ENCODE measurements around the gene PHACTR1. TPM values are rescaled to one million over a fixed set of nuclear protein-coding genes. Genes with fewer than 3 reads are reported as not detected.

The PHACTR1 gene
- total RNA-seq, 1 experiment from 2014 or later = 5.2 TPM

DNA sequence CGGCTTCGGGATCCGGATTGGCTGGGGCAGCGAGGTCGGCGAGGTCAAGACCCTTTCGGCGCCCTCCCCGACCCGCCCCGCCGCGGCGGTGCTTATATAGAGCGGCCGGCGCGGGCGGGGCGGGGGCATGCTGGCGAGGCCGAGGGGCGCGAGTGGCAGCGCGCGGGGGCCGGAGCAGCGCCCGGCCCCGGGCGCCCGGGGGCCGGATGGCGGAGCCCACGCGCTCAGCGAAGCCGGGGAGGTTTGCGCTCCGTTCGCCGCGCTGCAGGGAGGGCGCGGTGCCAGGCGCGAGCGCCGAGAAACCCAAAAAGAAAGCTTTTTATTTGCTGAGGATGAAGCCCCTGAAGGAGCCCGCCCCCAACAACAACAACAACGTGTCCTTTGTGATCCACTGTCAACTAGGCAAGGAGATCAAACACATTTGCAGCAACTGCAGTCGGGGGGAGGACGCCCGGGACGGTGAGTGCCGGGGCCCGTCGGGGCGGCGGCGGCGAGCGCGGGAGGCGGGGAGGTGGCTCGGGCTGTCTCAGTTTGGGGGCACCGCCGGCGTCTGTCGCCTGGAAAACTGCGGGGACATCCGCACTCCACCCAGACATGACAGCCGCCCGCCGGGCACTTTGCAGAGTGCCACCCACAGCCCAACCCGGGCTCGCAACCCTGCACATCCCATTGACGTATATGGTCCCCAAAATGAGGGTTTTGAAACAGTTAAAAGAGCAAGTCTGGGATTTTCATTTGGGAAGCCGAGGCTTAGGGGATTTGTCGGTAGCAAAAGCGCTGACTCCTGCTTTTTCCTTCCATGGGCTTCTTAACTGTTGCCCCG is 297.3 kb downstream of the PHACTR1 start:
- no peak overlapping the region for H3K4me2 ChIP-seq (ENCODE audit: low read depth, low read length, poor library complexity, severe bottlenecking)
- DNase-seq = no peak
- no peaks in the 10 kb centered on the region for H3K36me3 ChIP-seq (ENCODE audit: insufficient read depth, low read length)
- no peaks in the 10 kb centered on the region for H3K79me2 ChIP-seq (ENCODE audit: low read length)
- no peaks in the 10 kb centered on the region for H3K4me1 ChIP-seq (ENCODE audit: low read length)
- no peak overlapping the region for H3K9ac ChIP-seq (ENCODE audit: low read length)
- no peaks in the 10 kb centered on the region for H4K20me1 ChIP-seq (ENCODE audit: insufficient read depth, low read depth, low read length)
- no peak overlapping the region for H3K4me3 ChIP-seq (ENCODE audit: low read length)
- no peaks in the 10 kb centered on the region for H3K27me3 ChIP-seq (ENCODE audit: low read length)
- H3K9me2 ChIP-seq (replicated peaks; ENCODE audit: insufficient read depth, low read length) = no peaks in the 10 kb centered on the region
- H2AFZ ChIP-seq (ENCODE audit: low read length) = no peak overlapping the region
- no peaks in the 10 kb centered on the region for H3K9me3 ChIP-seq (ENCODE audit: low read length)
- H3K27ac ChIP-seq (ENCODE audit: low read length) = no peak overlapping the region

DNA sequence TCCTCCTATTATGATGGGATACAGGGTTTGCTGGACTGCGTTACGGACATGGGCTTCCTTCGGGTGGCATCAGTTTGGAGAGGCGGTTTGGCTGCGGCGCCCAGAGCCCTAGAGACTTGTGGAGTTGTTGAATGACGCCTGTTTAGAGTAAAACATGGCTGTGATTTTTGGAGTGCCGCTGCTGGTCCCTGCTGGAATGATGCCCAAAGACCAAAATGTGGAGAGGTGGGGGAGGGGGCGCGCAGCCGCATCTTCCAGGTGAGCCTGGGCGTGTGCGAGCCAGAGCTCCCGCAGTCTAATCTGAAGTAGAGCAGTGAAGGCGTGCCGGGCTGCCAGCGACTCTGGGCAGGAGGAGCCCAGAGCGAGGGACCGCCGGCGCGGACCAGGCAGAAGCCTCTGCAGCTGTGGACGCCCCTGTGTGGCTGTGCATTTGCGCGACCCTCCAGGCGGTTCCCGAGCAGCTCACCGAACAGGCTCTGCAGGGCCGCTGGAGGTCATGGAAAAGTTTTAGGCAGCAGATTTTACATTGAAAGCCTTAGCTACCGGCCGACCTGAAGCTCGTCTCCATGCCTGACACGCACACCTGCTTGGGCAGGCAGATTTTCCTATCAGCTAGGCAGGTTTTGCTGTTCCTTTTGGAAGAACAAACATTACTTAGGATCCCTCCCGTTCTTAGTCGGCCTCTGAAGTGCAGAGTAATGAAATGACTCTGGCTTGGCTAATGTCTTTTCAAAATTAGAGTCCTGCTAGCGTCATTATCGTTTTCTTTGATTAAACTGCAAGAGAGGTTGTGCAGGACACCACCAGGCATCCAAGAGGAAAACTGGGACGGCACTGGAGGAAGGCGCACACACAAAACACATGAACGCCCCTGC is 298.2 kb downstream of the PHACTR1 start:
- Histone ChIP-seq H3K4me1 (ENCODE audit: low read length) (no peaks in the 10 kb centered on the region), H3K4me3 (ENCODE audit: low read length) (no peak overlapping the region), H3K9ac (ENCODE audit: low read length) (no peak overlapping the region), H3K9me2 (replicated peaks; ENCODE audit: insufficient read depth, low read length) (no peaks in the 10 kb centered on the region), H3K27me3 (ENCODE audit: low read length) (no peaks in the 10 kb centered on the region), H2AFZ (ENCODE audit: low read length) (no peak overlapping the region), H3K79me2 (ENCODE audit: low read length) (no peaks in the 10 kb centered on the region), H4K20me1 (ENCODE audit: insufficient read depth, low read depth, low read length) (no peaks in the 10 kb centered on the region), H3K36me3 (ENCODE audit: insufficient read depth, low read length) (no peaks in the 10 kb centered on the region), H3K4me2 (ENCODE audit: low read depth, low read length, poor library complexity, severe bottlenecking) (no peak overlapping the region), H3K27ac (ENCODE audit: low read length) (no peak overlapping the region), H3K9me3 (ENCODE audit: low read length) (no peaks in the 10 kb centered on the region)
- no peak for DNase-seq

DNA sequence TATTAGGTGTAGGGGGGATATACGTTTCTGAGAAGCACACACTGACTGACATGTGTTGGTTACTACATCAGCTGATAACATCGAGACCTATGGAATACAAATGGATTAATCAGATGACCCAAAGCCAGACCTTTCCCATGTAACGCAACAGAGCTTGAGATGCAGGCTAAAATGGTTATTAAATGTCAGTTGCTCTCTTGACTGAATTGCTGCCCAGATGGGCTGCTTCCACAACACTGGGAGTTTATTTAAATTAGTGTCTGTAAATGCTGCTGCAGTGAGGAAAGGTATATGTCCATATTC is 298.8 kb downstream of the PHACTR1 start:
- Histone ChIP-seq H3K27ac (ENCODE audit: low read length) (no peak overlapping the region), H3K36me3 (ENCODE audit: insufficient read depth, low read length) (no peaks in the 10 kb centered on the region), H4K20me1 (ENCODE audit: insufficient read depth, low read depth, low read length) (no peaks in the 10 kb centered on the region), H3K79me2 (ENCODE audit: low read length) (no peaks in the 10 kb centered on the region), H3K27me3 (ENCODE audit: low read length) (no peaks in the 10 kb centered on the region), H3K9me2 (replicated peaks; ENCODE audit: insufficient read depth, low read length) (no peaks in the 10 kb centered on the region), H3K9ac (ENCODE audit: low read length) (no peak overlapping the region), H2AFZ (ENCODE audit: low read length) (no peak overlapping the region), H3K4me3 (ENCODE audit: low read length) (no peak overlapping the region), H3K4me2 (ENCODE audit: low read depth, low read length, poor library complexity, severe bottlenecking) (no peak overlapping the region), H3K4me1 (ENCODE audit: low read length) (no peaks in the 10 kb centered on the region), H3K9me3 (ENCODE audit: low read length) (no peaks in the 10 kb centered on the region)
- DNase-seq = no peak

DNA sequence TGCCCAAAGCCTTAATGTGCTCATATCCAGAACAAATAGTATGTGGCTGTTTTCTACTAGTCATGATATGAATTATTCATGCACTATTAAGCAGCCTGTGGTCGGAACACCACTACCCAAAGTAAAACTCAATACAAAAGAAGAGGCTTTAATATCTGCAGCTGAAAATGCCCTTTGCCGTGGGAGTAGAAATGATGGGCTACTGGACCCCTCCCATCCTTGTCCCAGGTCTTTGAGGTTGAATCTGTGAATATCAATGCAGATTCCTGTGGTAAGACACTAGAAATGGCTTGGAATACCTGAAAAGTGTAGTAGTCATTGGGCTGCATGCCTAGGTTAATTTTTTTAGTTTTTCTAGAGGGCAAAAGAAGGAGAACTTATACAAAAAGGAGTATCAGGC is 308.0 kb downstream of the PHACTR1 start:
- H2AFZ ChIP-seq (ENCODE audit: low read length) = no peak overlapping the region
- H3K36me3 ChIP-seq (ENCODE audit: insufficient read depth, low read length) = no peaks in the 10 kb centered on the region
- no peak for DNase-seq
- H3K9ac ChIP-seq (ENCODE audit: low read length) = no peak overlapping the region
- H3K9me2 ChIP-seq (replicated peaks; ENCODE audit: insufficient read depth, low read length) = no peaks in the 10 kb centered on the region
- no peak overlapping the region for H3K27ac ChIP-seq (ENCODE audit: low read length)
- H3K4me3 ChIP-seq (ENCODE audit: low read length) = no peak overlapping the region
- H3K79me2 ChIP-seq (ENCODE audit: low read length) = no peaks in the 10 kb centered on the region
- H3K4me2 ChIP-seq (ENCODE audit: low read depth, low read length, poor library complexity, severe bottlenecking) = no peak overlapping the region
- no peaks in the 10 kb centered on the region for H3K4me1 ChIP-seq (ENCODE audit: low read length)
- H3K9me3 ChIP-seq (ENCODE audit: low read length) = no peaks in the 10 kb centered on the region
- no peaks in the 10 kb centered on the region for H4K20me1 ChIP-seq (ENCODE audit: insufficient read depth, low read depth, low read length)
- no peaks in the 10 kb centered on the region for H3K27me3 ChIP-seq (ENCODE audit: low read length)

DNA sequence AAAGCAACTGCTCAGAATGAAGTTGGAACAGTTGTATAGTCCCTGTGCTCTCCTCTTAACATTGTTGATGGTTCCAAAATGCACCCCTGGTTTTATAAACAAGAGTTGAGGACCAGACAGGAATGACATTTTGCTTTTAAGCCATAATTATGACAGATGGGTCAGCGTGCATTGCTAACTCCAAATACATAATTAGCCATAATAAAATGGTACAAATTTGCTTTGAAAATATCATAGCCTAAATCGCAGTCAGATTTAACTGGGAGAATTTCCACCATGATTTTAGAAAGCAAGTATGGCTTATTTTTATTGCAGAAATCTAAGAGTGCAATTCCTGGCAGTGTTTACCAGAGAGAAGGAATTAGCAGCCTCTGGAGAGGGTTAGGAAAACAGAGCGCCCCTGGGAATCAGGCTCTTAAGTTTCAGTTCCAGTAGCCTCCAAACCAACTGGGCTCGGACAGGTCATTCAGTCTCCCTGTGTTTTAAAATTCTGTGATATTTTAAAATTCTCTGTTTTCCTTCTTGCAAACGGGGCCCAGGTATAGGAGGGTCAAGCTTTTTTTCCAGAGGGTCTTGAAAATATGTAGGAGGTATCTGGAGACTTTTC is 309.4 kb downstream of the PHACTR1 start:
- H3K4me2 ChIP-seq (ENCODE audit: low read depth, low read length, poor library complexity, severe bottlenecking) = no peak overlapping the region
- no peaks in the 10 kb centered on the region for H3K36me3 ChIP-seq (ENCODE audit: insufficient read depth, low read length)
- no peaks in the 10 kb centered on the region for H4K20me1 ChIP-seq (ENCODE audit: insufficient read depth, low read depth, low read length)
- H3K4me3 ChIP-seq (ENCODE audit: low read length) = no peak overlapping the region
- H2AFZ ChIP-seq (ENCODE audit: low read length) = no peak overlapping the region
- no peaks in the 10 kb centered on the region for H3K9me3 ChIP-seq (ENCODE audit: low read length)
- H3K4me1 ChIP-seq (ENCODE audit: low read length) = no peaks in the 10 kb centered on the region
- H3K9me2 ChIP-seq (replicated peaks; ENCODE audit: insufficient read depth, low read length) = no peaks in the 10 kb centered on the region
- no peaks in the 10 kb centered on the region for H3K27me3 ChIP-seq (ENCODE audit: low read length)
- H3K9ac ChIP-seq (ENCODE audit: low read length) = no peak overlapping the region
- H3K79me2 ChIP-seq (ENCODE audit: low read length) = no peaks in the 10 kb centered on the region
- no peak for DNase-seq
- H3K27ac ChIP-seq (ENCODE audit: low read length) = no peak overlapping the region

DNA sequence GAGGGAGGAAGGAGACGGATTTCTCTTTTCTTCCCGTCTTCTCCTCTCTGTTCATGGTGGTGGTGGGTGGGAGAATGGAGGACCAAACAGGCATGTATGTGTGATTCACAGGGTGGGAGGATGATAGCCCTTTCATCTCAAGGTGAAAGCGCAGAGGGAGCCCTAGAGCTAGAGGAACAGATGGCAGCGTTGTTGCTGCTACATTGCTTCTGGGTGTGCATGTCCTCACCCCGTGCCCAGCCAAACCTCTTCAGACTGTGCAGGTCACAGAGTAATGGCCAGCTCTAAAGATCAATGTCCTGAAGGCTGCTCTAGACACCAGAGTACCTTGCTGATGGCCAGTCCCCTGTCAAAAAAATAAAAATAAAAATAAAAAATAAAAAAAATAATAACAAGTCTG is 310.0 kb downstream of the PHACTR1 start:
- no peaks in the 10 kb centered on the region for H3K36me3 ChIP-seq (ENCODE audit: insufficient read depth, low read length)
- no peaks in the 10 kb centered on the region for H4K20me1 ChIP-seq (ENCODE audit: insufficient read depth, low read depth, low read length)
- H3K27me3 ChIP-seq (ENCODE audit: low read length) = no peaks in the 10 kb centered on the region
- H3K4me2 ChIP-seq (ENCODE audit: low read depth, low read length, poor library complexity, severe bottlenecking) = no peak overlapping the region
- no peak overlapping the region for H3K27ac ChIP-seq (ENCODE audit: low read length)
- H3K4me3 ChIP-seq (ENCODE audit: low read length) = no peak overlapping the region
- no peak overlapping the region for H3K9ac ChIP-seq (ENCODE audit: low read length)
- no peaks in the 10 kb centered on the region for H3K4me1 ChIP-seq (ENCODE audit: low read length)
- H3K79me2 ChIP-seq (ENCODE audit: low read length) = no peaks in the 10 kb centered on the region
- no peak overlapping the region for H2AFZ ChIP-seq (ENCODE audit: low read length)
- DNase-seq = no peak
- no peaks in the 10 kb centered on the region for H3K9me3 ChIP-seq (ENCODE audit: low read length)
- no peaks in the 10 kb centered on the region for H3K9me2 ChIP-seq (replicated peaks; ENCODE audit: insufficient read depth, low read length)

DNA sequence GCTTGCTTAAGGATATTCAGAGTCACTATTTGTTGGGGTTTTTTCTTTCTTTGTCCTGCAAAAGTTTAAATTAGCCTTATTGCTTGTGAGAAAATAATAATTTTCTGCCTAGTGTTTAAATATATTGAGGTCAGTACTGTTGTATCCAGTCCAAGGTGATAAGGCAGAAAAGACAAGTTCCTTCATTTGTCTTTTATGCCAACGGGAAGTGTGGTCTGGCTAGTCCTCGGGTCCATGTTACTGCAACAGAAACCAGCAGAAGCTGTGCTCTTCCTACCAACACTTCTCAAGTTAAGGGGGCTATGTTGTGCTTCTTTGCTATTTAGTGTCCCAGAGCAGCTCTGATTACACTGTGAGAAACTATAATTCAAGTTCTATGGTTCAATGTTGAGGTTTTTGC is 310.6 kb downstream of the PHACTR1 start:
- no peak for DNase-seq
- H4K20me1 ChIP-seq (ENCODE audit: insufficient read depth, low read depth, low read length) = no peaks in the 10 kb centered on the region
- no peak overlapping the region for H3K27ac ChIP-seq (ENCODE audit: low read length)

DNA sequence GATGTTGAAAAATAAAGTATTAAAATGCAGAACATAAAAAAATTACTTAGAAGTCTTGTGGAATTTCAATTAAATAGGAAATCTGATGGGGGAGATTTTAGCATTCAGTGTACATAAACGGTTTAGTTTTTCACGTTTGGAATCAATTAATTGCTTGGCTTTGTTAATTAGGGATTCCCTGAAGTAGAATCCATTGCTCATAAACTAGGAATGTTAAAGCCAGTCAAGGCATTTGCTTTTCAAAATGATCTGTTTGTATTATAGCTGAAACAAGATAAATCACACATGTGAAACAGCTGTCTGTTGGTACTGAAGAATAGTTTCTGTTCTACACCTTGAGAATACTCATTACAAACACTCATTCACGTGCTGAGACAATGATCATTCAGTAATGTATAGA is 313.8 kb downstream of the PHACTR1 start:
- Histone ChIP-seq H4K20me1 (ENCODE audit: insufficient read depth, low read depth, low read length) (no peaks in the 10 kb centered on the region), H2AFZ (ENCODE audit: low read length) (no peak overlapping the region), H3K9me3 (ENCODE audit: low read length) (no peaks in the 10 kb centered on the region), H3K36me3 (ENCODE audit: insufficient read depth, low read length) (no peaks in the 10 kb centered on the region), H3K27me3 (ENCODE audit: low read length) (no peaks in the 10 kb centered on the region), H3K27ac (ENCODE audit: low read length) (no peak overlapping the region), H3K79me2 (ENCODE audit: low read length) (no peaks in the 10 kb centered on the region), H3K4me3 (ENCODE audit: low read length) (no peak overlapping the region), H3K9me2 (replicated peaks; ENCODE audit: insufficient read depth, low read length) (no peaks in the 10 kb centered on the region), H3K9ac (ENCODE audit: low read length) (no peak overlapping the region), H3K4me2 (ENCODE audit: low read depth, low read length, poor library complexity, severe bottlenecking) (no peak overlapping the region), H3K4me1 (ENCODE audit: low read length) (no peaks in the 10 kb centered on the region)
- no peak for DNase-seq

More for the DNA sequence above, 310.6 kb downstream of the PHACTR1 start:
- Histone ChIP-seq H3K36me3 (ENCODE audit: insufficient read depth, low read length) (no peaks in the 10 kb centered on the region), H3K4me2 (ENCODE audit: low read depth, low read length, poor library complexity, severe bottlenecking) (no peak overlapping the region), H3K4me1 (ENCODE audit: low read length) (no peaks in the 10 kb centered on the region), H3K9me3 (ENCODE audit: low read length) (no peaks in the 10 kb centered on the region), H3K9me2 (replicated peaks; ENCODE audit: insufficient read depth, low read length) (no peaks in the 10 kb centered on the region), H2AFZ (ENCODE audit: low read length) (no peak overlapping the region), H3K4me3 (ENCODE audit: low read length) (no peak overlapping the region), H3K27me3 (ENCODE audit: low read length) (no peaks in the 10 kb centered on the region), H3K9ac (ENCODE audit: low read length) (no peak overlapping the region), H3K79me2 (ENCODE audit: low read length) (no peaks in the 10 kb centered on the region)
